Globus pallidus (tissue), 1 donor: Measurements from ENCODE around the gene RRP36.
A peak's percentile ranks its signal among the peaks of the same experiment; 100 is the strongest.
"Not testable (repeated sequence)": the region's sequence is repeated elsewhere in the genome, so short reads cannot be mapped to it uniquely, and the experiment has no call there.

Experiments used
- DNase-seq: peaks from one replicate; pipeline ENCODE4 v3.0.0-alpha.2; 2015; ENCODE audit warnings: low spot score

The RRP36 gene, protein sequence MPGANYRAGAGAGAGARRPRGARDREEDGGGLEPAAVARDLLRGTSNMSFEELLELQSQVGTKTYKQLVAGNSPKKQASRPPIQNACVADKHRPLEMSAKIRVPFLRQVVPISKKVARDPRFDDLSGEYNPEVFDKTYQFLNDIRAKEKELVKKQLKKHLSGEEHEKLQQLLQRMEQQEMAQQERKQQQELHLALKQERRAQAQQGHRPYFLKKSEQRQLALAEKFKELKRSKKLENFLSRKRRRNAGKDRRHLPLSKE

GRCh38 chr6:43021270-43022047, at the start of gene RRP36:
RRP36 (plus strand) TSS chr6:43021623; CDS start chr6:43021655, 32 bp downstream.
- peak; percentile 64 for DNase-seq

GRCh38 chr6:42971746-42972327, 49.6 kb upstream of the RRP36 start:
- DNase-seq = no peak

- DNase-seq = no peak
Measured at GRCh38 chr6:42973926-42974325, 47.5 kb upstream of the RRP36 start.

- no peak for DNase-seq
Measured at GRCh38 chr6:42974919-42975505, 46.4 kb upstream of the RRP36 start.

GRCh38 chr6:42978487-42978838, 43.0 kb upstream of the RRP36 start:
- DNase-seq = no peak

GRCh38 chr6:42978839-42979522, 42.4 kb upstream of the RRP36 start, which contains the start of gene PEX6:
PEX6 (minus strand) TSS chr6:42979181; CDS start chr6:42979150, 31 bp downstream.
- DNase-seq = peak; percentile 78

GRCh38 chr6:42979523-42980177, 41.8 kb upstream of the RRP36 start:
- no peak for DNase-seq

GRCh38 chr6:42981836-42982235, 39.6 kb upstream of the RRP36 start:
- DNase-seq = no peak

DNA sequence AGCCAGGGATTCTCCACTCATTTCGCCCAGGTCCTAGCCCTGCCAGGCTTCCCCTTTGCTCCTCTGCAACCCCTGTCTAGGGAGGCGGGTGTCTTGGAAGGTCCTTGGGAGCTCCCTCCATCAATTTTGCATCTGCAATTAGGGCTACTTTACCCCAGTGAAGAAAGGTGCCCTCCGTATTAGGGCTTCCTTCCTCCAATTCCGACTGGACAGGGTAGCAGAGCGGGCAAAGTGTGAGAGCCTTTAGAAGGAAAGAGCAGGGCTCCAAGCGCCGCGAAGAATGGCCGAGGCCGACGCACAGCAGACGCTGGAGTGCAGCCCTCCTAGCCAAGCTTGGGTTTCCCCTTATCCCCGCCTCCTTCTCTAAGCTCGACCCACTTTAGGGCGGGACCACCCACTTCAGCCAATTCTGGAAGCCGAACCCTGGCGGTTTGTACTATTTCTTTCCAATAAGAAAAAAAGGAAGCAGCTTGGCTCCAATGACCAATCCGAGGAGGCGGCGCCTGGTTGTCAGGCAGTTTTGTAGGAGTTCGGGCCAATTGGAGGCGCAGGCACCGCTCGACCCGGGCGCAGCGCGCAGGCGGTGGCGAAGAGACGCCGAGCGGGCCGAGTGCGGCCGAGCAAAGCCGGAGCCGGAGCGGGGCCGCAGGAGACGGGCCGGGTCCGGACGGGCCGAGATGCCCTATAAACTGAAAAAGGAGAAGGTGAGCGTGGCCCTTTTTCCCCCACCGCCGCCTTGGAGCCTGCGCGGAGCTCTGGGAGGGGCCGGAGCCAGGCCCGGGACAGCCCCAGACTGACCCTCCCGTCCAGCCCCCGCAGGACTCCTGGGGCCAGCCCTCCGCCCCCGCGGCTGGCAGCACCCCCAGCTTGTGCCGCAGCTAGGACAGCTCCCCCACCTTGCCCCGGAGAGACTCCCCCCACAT, 37.2 kb upstream of the RRP36 start, which contains the start of gene PPP2R5D:
Gene PPP2R5D (plus strand): TSS at position 570 of the 923 bp plus-strand sequence. CDS start 108 bp downstream, at position 678.
- peak; percentile 99 for DNase-seq

GRCh38 chr6:42984924-42985475, 36.4 kb upstream of the RRP36 start:
- no peak for DNase-seq

GRCh38 chr6:42987533-42988451, 33.6 kb upstream of the RRP36 start:
- DNase-seq = no peak

DNA sequence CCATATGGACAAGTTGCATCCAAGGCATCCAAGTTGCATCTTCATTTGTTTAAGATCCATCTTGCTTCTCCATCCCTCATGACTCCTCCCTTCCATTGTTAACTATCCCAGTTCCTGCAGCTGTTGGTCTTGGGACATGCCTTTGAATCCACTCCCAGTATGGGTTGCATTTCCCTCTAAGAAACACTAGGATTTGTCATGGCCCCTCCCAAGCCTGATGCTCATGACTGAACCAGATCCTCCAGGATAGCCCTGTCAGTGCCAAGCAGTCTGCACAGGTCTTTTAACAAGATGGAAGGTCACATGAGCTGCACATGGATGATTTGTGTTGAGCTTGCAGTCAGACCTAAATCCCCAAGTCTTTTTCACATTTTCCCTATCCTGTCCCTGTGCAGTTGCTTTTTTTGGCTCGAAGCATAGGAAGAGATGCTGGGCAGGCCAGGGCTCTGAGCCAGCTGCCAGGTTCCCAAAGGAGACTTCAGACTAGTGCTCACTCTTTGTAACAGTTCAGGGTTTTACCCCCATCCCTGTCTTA, 32.9 kb upstream of the RRP36 start:
- no peak for DNase-seq

DNA sequence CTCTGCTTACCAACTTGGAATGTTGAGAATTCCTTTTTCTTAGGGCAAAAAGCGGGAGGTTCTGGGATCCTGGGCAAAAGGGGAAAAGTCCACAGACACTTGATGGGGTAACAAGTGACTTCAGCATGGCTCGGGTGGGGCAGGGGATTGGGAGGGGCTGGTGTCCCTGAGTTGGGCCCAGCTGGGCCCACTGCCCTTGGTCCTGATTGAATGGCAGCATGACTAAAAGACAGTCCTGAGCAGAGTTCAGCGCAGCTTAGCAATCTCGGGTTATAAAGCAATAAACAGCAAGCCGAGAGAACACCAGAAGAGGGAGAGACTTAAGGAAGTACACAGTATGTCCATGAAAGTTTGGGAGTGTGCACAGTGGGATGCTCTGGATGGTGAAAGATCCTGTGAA, 31.5 kb upstream of the RRP36 start:
- no peak for DNase-seq

GRCh38 chr6:42993445-42993844, 28.0 kb upstream of the RRP36 start:
- DNase-seq = no peak

DNA sequence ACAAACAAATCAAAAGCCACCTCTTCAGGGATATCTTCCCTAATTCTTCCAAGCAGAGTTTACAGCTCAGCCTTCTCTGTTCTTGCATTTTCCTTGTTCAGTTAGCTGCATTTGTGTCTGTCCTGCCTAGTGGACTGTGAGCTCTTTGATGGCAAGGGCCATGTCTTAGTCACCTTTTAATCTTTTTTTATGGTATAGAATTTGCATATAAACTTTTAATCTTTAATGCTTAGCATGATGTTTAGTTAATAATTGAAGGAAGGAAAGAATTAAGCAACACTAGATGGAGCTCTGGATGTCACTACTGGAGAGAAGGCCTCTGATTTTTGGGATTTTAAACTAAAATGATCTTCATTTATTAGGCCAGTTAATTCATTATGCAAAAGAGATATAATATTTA, 24.9 kb upstream of the RRP36 start:
- no peak for DNase-seq

DNA sequence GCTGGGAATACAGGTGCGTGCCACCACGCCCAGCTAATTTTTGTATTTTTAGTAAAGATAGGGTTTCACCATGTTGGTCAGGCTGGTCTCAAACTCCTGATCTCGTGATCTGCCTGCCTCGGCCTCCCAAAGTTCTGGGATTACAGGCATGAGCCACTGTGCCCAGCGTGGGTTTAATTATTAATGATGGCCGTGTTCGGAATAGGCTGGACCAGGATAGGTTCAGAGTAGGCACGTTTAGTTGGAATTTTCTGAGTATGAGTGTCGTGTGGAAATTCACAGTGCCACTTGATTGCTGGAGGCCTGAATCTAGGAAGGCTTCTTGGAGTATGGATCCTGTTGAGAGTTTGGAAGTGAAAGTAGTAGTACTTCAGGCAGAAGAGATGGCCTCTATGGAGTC, 23.2 kb upstream of the RRP36 start:
- not testable (repeated sequence) for DNase-seq

- no peak for DNase-seq
Measured at GRCh38 chr6:43001843-43002242, 19.6 kb upstream of the RRP36 start.

DNA sequence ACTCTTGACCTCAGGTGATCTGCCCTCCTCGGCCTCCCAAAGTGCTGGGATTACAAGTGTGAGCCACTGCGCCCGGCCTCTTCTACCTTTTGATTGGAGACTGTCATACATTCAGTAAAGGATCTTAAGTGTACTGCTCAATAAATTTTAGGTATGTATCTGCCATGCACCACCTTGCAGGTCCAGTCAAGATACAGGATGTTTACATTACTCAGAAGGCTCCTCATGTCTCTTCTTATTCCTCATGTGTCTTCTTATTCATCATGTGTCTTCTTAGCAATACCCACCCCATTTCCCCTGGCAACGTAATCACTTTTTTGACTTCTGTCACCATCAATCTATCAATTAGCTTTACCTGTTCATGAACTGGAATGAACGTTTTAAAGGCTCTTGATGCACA, 15.6 kb upstream of the RRP36 start:
- no peak for DNase-seq

GRCh38 chr6:43006251-43006650, 15.2 kb upstream of the RRP36 start:
- DNase-seq = no peak
